SK-N-SH (cell line): ENCODE data around the gene ARHGAP42. TPM values are rescaled to one million over a fixed set of nuclear protein-coding genes. Genes with fewer than 3 reads are reported as not detected.

Source experiments
- CTCF ChIA-PET: fragments of 300-600, 350-600 bp; formaldehyde crosslinking; extraction: SDS; loops from one replicate; lab custom pipeline; 2021; lab: Yijun Ruan, JAX
- POLR2A ChIA-PET: fragments of 350-600 bp; sonication (Branson Sonifier 250); formaldehyde crosslinking; extraction: SDS; loops from one replicate; lab custom pipeline; 2020; ENCODE audit warnings: antibody characterized with exemption, inconsistent platforms; lab: Yijun Ruan, JAX
- DNase-seq: peaks from one replicate; pipeline ENCODE4 v3.0.0; 2012
- H2AFZ ChIP-seq: fragments of 200-600 bp; sonication (generic); 2 replicates; pipeline ENCODE4 v1.8.1; 2016; ENCODE audit warnings: antibody characterized with exemption, mild to moderate bottlenecking, low read depth
- H3F3A ChIP-seq: fragments of 200-600 bp; sonication (generic); replicated peaks from 2 replicates; pipeline ENCODE3; 2016; ENCODE audit warnings: antibody characterized with exemption, mild to moderate bottlenecking; ENCODE audit not compliant: insufficient read depth
- H3K27ac ChIP-seq, 2 experiments: fragments of 200-500 bp in 1 of 2; fragments of 200-600 bp in 1 of 2; sonication (Bioruptor generic) in 1 of 2; sonication (generic), shearing (Covaris generic) in 1 of 2; 2 replicates each; pipeline versions ENCODE4 v1.5.1 to v1.6.1; 2014 to 2016; ENCODE audit warnings: low read depth in 2 of 2, inconsistent platforms in 1 of 2, low read length in 1 of 2, mild to moderate bottlenecking in 1 of 2, mixed read lengths in 1 of 2
- H3K27me3 ChIP-seq: fragments of 200-600 bp; sonication (generic), shearing (Covaris generic); 2 replicates; pipeline ENCODE4 v1.6.1; 2016; ENCODE audit warnings: mixed run types; ENCODE audit not compliant: insufficient read depth
- H3K36me3 ChIP-seq, 2 experiments: fragments of 200-500 bp in 1 of 2; fragments of 200-600 bp in 1 of 2; sonication (Bioruptor generic) in 1 of 2; sonication (generic) in 1 of 2; replicated peaks in 1 of 2; 2 replicates each; pipeline versions ENCODE3 to v1.5.1; 2014 to 2016; ENCODE audit warnings: low read length in 1 of 2, mild to moderate bottlenecking in 1 of 2; ENCODE audit not compliant: insufficient read depth in 2 of 2, control insufficient read depth in 1 of 2
- H3K4me1 ChIP-seq, 2 experiments: fragments of 200-500 bp in 1 of 2; fragments of 200-600 bp in 1 of 2; sonication (Bioruptor generic) in 1 of 2; sonication (generic), shearing (Covaris generic) in 1 of 2; 2 replicates each; pipeline versions ENCODE4 v1.5.1 to v1.6.1; 2014 to 2016; ENCODE audit warnings: low read depth in 1 of 2, low read length in 1 of 2, mixed run types in 1 of 2; ENCODE audit not compliant: insufficient read depth in 2 of 2, control insufficient read depth in 1 of 2
- H3K4me2 ChIP-seq: fragments of 200-600 bp; sonication (generic), shearing (Covaris generic); 2 replicates; pipeline ENCODE4 v1.6.1; 2017; ENCODE audit warnings: mixed run types
- H3K4me3 ChIP-seq, 2 experiments: fragments of 200-500 bp in 1 of 2; fragments of 200-600 bp in 1 of 2; sonication (Bioruptor generic) in 1 of 2; sonication (generic), shearing (Covaris generic) in 1 of 2; 2 replicates each; pipeline versions ENCODE4 v1.5.1 to v1.8.1; 2014 to 2016; ENCODE audit warnings: low read depth in 2 of 2, inconsistent platforms in 1 of 2, low read length in 1 of 2, mild to moderate bottlenecking in 1 of 2, mixed read lengths in 1 of 2, moderate library complexity in 1 of 2
- H3K79me2 ChIP-seq: fragments of 200-600 bp; sonication (generic); 2 replicates; pipeline ENCODE4 v1.8.1; 2017; ENCODE audit warnings: mild to moderate bottlenecking; ENCODE audit not compliant: insufficient read depth
- H3K9ac ChIP-seq: fragments of 200-600 bp; sonication (generic); 2 replicates; pipeline ENCODE4 v1.6.1; 2017; ENCODE audit warnings: mixed run types
- H3K9me2 ChIP-seq: fragments of 200-600 bp; sonication (generic); 2 replicates; pipeline ENCODE4 v1.6.1; 2017; ENCODE audit warnings: mixed run types
- H3K9me3 ChIP-seq: fragments of 200-600 bp; sonication (generic); 2 replicates; pipeline ENCODE4 v1.6.1; 2017; ENCODE audit warnings: mixed run types, mild to moderate bottlenecking, moderate library complexity
- H4K20me1 ChIP-seq: fragments of 200-600 bp; sonication (generic); 2 replicates; pipeline ENCODE4 v1.6.1; 2017; ENCODE audit warnings: mild to moderate bottlenecking, mixed run types; ENCODE audit not compliant: insufficient read depth
- ELF1 ChIP-seq: IDR thresholded peaks from 2 replicates; pipeline ENCODE4 v1.4.0; 2012
- EP300 ChIP-seq, 2 experiments: IDR thresholded peaks; 2 replicates each; pipeline versions ENCODE4 v1.4.0 to v1.6.1; 2012; ENCODE audit warnings: borderline replicate concordance in 1 of 2, low read depth in 1 of 2, low read length in 1 of 2
- EZH2phosphoT487 ChIP-seq: fragments of 200-600 bp; sonication (generic); IDR thresholded peaks from 2 replicates; pipeline ENCODE4 v1.6.1; 2017; ENCODE audit warnings: low read depth, mixed run types, mild to moderate bottlenecking, antibody characterized with exemption, moderate library complexity, borderline replicate concordance
- FOSL2 ChIP-seq: IDR thresholded peaks from 2 replicates; pipeline ENCODE4 v1.4.0; 2012; ENCODE audit warnings: low read depth, mild to moderate bottlenecking, moderate library complexity, borderline replicate concordance
- FOXJ3 ChIP-seq: sonication (generic); formaldehyde crosslinking; IDR thresholded peaks from 2 replicates; pipeline ENCODE4 v1.5.1; 2020; ENCODE audit warnings: mild to moderate bottlenecking, missing genetic modification reagents
- GABPA ChIP-seq: IDR thresholded peaks from 2 replicates; pipeline ENCODE4 v1.4.0; 2012; ENCODE audit warnings: low read depth, mild to moderate bottlenecking
- GATA2 ChIP-seq: sonication (generic); formaldehyde crosslinking; IDR thresholded peaks from 2 replicates; pipeline ENCODE4 v1.5.0; 2020; ENCODE audit warnings: mild to moderate bottlenecking, missing genetic modification reagents
- JUND ChIP-seq: IDR thresholded peaks from 2 replicates; pipeline ENCODE4 v1.4.0; 2012
- MEF2A ChIP-seq: IDR thresholded peaks from 2 replicates; pipeline ENCODE4 v1.4.0; 2012; ENCODE audit warnings: low read depth, borderline replicate concordance
- MXI1 ChIP-seq: IDR thresholded peaks from 2 replicates; pipeline ENCODE4 v1.6.1; 2012; ENCODE audit warnings: mild to moderate bottlenecking, low read depth, low read length, improper control_type of control experiment
- NFIC ChIP-seq: IDR thresholded peaks from 2 replicates; pipeline ENCODE4 v1.4.0; 2012; ENCODE audit warnings: borderline replicate concordance
- PBX3 ChIP-seq: IDR thresholded peaks from 2 replicates; pipeline ENCODE4; 2012
- RCOR1 ChIP-seq: fragments of 150-350 bp; IDR thresholded peaks from 2 replicates; pipeline ENCODE4 v1.6.1; 2017; ENCODE audit warnings: antibody characterized with exemption, low read length
- RXRA ChIP-seq: IDR thresholded peaks from 2 replicates; pipeline ENCODE4 v1.4.0; 2012; ENCODE audit warnings: low read depth, mild to moderate bottlenecking, borderline replicate concordance
- TAF1 ChIP-seq: IDR thresholded peaks from 2 replicates; pipeline ENCODE4 v1.6.1; 2012; ENCODE audit warnings: low read depth, mild to moderate bottlenecking, low read length, moderate library complexity, borderline replicate concordance
- TCF12 ChIP-seq: IDR thresholded peaks from 2 replicates; pipeline ENCODE4 v1.4.0; 2012
- TEAD4 ChIP-seq: IDR thresholded peaks from 2 replicates; pipeline ENCODE4 v1.4.0; 2012; ENCODE audit warnings: mild to moderate bottlenecking, borderline replicate concordance; ENCODE audit not compliant: insufficient read depth
- YY1 ChIP-seq: IDR thresholded peaks from 2 replicates; pipeline ENCODE4 v1.4.0; 2012; ENCODE audit warnings: low read depth, mild to moderate bottlenecking
- WGBS: methylation state at CpG from one replicate; pipeline ENCODE4 v1.1.6; 2017; ENCODE audit warnings: low lambda C conversion rate; 5-methylcytosine and 5-hydroxymethylcytosine counted together
- polyA plus RNA-seq, 3 experiments: library from polyadenylated mRNA; depleted of rRNA; stranded (reverse); fragments of >200 nt; gene quantifications; 2 replicates each; pipeline ENCODE4 v1.2.3, GENCODE V29; 2012
- TF ChIP-seq, protein P1 (sequence below): fragments of 150-350 bp; IDR thresholded peaks from 2 replicates; pipeline ENCODE4 v1.6.1; 2017; ENCODE audit warnings: antibody characterized with exemption, low read length, low read depth, borderline replicate concordance
- TF ChIP-seq, protein P2 (sequence below): IDR thresholded peaks from 2 replicates; pipeline ENCODE4 v1.4.0; 2012; ENCODE audit warnings: low read depth
- TF ChIP-seq, protein P3 (sequence below): fragments of 200-600 bp; sonication (generic); IDR thresholded peaks from 2 replicates; pipeline ENCODE4 v1.6.1; 2017; ENCODE audit warnings: antibody characterized with exemption, mild to moderate bottlenecking, moderate library complexity
- TF ChIP-seq, protein P4 (sequence below): fragments of 150-350 bp; IDR thresholded peaks from 2 replicates; pipeline ENCODE4 v1.6.1; 2016; ENCODE audit warnings: mild to moderate bottlenecking, low read depth, low read length
- TF ChIP-seq, protein P5 (sequence below): IDR thresholded peaks from 2 replicates; pipeline ENCODE4 v1.4.0; 2012; ENCODE audit warnings: low read depth, borderline replicate concordance

ARHGAP42 gene
- polyA plus RNA-seq, 1 of the 3 experiments (the other 2 are of a cell fraction) = 0.02 TPM

DNA sequence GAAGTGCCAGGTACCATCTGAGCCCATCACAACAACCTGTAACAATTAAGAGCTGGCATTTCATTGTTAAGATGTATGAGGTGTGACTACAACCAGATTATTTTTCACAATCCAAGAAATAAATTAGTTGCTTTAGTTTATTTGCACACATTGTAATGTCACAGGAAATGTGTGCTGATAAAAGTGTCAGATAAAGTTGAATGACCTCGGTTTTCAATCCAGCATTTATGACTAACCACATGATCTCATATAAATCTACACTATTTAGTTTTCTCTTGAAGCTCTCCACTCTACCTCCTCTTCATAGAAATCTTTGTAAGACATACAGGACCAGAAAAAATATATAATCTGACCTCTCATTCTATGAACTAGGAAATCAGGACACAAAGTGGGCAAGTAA, 276.3 kb downstream of the ARHGAP42 start:
- H4K20me1 ChIP-seq = no peaks in the 10 kb centered on the region
- H3K9ac ChIP-seq = no peak overlapping the region
- TF ChIP-seq RCOR1 (no peak), PBX3 (no peak), MXI1 (no peak), GABPA (no peak), ELF1 (no peak), TEAD4 (no peak), EZH2phosphoT487 (no peak), JUND (no peak), MEF2A (no peak), RXRA (no peak), FOSL2 (no peak)
- TF ChIP-seq, protein P1, sequence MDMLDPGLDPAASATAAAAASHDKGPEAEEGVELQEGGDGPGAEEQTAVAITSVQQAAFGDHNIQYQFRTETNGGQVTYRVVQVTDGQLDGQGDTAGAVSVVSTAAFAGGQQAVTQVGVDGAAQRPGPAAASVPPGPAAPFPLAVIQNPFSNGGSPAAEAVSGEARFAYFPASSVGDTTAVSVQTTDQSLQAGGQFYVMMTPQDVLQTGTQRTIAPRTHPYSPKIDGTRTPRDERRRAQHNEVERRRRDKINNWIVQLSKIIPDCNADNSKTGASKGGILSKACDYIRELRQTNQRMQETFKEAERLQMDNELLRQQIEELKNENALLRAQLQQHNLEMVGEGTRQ = no peak
- TF ChIP-seq, protein P2, sequence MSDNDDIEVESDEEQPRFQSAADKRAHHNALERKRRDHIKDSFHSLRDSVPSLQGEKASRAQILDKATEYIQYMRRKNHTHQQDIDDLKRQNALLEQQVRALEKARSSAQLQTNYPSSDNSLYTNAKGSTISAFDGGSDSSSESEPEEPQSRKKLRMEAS = no peak
- no peaks in the 10 kb centered on the region for H3K27me3 ChIP-seq
- no peak overlapping the region for H3K4me2 ChIP-seq
- H3K4me1 ChIP-seq = no peaks in the 10 kb centered on the region
- no peaks in the 10 kb centered on the region for H3K9me3 ChIP-seq
- H3F3A ChIP-seq = no peaks in the 10 kb centered on the region
- H3K9me2 ChIP-seq = no peaks in the 10 kb centered on the region
- H3K79me2 ChIP-seq = no peaks in the 10 kb centered on the region
- H3K4me3 ChIP-seq = no peak overlapping the region
- DNase-seq = no peak
- CTCF ChIA-PET = interaction anchor here (1.0 kb wide), 1 partner anchor 10 kb away, joined by 5 read pairs; no protein-coding TSS in a partner anchor
- WGBS = 0% methylated on average over 1 of the region's 1 CpG
- no peak overlapping the region for H2AFZ ChIP-seq
- POLR2A ChIA-PET = no interaction called here
- no peak overlapping the region for H3K27ac ChIP-seq
- H3K36me3 ChIP-seq = no peaks in the 10 kb centered on the region

DNA sequence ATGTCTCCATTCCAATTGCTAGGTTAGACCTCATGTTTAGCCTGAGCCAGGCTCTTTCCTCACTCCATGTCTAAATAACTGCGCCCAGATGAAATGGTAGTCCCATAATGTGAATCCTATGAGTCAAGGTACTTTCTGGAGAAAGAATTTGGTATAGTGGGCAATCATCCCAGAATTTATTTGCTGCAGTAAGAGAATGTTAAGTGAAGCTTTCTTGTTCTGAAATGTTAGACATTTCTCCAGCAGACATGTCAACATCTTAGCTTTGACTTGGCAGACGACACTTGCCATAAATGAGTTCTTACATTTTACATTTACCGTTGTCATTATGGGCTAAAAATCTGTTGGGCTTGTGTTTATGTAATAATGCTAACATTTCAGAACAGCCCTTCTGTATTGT, 277.3 kb downstream of the ARHGAP42 start:
- Histone ChIP-seq H3K27ac (no peak overlapping the region), H3K9ac (no peak overlapping the region), H3K27me3 (no peaks in the 10 kb centered on the region), H4K20me1 (no peaks in the 10 kb centered on the region), H3K4me3 (no peak overlapping the region), H3K79me2 (no peaks in the 10 kb centered on the region), H2AFZ (no peak overlapping the region), H3K9me3 (no peaks in the 10 kb centered on the region), H3K36me3 (no peaks in the 10 kb centered on the region), H3F3A (no peaks in the 10 kb centered on the region), H3K4me1 (no peaks in the 10 kb centered on the region), H3K9me2 (no peaks in the 10 kb centered on the region), H3K4me2 (no peak overlapping the region)
- 4% methylated on average over 3 of the region's 3 CpGs for WGBS
- ChIA-PET POLR2A (no interaction called here), CTCF (interaction anchor here (1.0 kb wide), 1 partner anchor 9 kb away, joined by 5 read pairs; no protein-coding TSS in a partner anchor)
- no peak for DNase-seq
- TF ChIP-seq EP300 (IDR thresholded peaks at IDR 0.05; ENCODE audit: borderline replicate concordance in 1 of 2, low read depth in 1 of 2, low read length in 1 of 2) (no peak), NFIC (no peak), TAF1 (no peak), EZH2phosphoT487 (no peak), TCF12 (no peak), YY1 (no peak), MXI1 (no peak), GATA2 (CRISPR knock-in tag) (no peak), FOXJ3 (no peak), RXRA (no peak)
- TF ChIP-seq, protein P3, sequence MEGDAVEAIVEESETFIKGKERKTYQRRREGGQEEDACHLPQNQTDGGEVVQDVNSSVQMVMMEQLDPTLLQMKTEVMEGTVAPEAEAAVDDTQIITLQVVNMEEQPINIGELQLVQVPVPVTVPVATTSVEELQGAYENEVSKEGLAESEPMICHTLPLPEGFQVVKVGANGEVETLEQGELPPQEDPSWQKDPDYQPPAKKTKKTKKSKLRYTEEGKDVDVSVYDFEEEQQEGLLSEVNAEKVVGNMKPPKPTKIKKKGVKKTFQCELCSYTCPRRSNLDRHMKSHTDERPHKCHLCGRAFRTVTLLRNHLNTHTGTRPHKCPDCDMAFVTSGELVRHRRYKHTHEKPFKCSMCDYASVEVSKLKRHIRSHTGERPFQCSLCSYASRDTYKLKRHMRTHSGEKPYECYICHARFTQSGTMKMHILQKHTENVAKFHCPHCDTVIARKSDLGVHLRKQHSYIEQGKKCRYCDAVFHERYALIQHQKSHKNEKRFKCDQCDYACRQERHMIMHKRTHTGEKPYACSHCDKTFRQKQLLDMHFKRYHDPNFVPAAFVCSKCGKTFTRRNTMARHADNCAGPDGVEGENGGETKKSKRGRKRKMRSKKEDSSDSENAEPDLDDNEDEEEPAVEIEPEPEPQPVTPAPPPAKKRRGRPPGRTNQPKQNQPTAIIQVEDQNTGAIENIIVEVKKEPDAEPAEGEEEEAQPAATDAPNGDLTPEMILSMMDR = no peak
- TF ChIP-seq, protein P4, sequence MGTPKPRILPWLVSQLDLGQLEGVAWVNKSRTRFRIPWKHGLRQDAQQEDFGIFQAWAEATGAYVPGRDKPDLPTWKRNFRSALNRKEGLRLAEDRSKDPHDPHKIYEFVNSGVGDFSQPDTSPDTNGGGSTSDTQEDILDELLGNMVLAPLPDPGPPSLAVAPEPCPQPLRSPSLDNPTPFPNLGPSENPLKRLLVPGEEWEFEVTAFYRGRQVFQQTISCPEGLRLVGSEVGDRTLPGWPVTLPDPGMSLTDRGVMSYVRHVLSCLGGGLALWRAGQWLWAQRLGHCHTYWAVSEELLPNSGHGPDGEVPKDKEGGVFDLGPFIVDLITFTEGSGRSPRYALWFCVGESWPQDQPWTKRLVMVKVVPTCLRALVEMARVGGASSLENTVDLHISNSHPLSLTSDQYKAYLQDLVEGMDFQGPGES = no peak
- TF ChIP-seq, protein P5, sequence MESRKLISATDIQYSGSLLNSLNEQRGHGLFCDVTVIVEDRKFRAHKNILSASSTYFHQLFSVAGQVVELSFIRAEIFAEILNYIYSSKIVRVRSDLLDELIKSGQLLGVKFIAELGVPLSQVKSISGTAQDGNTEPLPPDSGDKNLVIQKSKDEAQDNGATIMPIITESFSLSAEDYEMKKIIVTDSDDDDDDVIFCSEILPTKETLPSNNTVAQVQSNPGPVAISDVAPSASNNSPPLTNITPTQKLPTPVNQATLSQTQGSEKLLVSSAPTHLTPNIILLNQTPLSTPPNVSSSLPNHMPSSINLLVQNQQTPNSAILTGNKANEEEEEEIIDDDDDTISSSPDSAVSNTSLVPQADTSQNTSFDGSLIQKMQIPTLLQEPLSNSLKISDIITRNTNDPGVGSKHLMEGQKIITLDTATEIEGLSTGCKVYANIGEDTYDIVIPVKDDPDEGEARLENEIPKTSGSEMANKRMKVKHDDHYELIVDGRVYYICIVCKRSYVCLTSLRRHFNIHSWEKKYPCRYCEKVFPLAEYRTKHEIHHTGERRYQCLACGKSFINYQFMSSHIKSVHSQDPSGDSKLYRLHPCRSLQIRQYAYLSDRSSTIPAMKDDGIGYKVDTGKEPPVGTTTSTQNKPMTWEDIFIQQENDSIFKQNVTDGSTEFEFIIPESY = no peak
